Osteoblast (primary cell): Measurements from ENCODE around the gene STAT4. TPM values are rescaled to one million over a fixed set of nuclear protein-coding genes. Genes with fewer than 3 reads are reported as not detected.

Experiments used
- DNase-seq: peaks from one replicate; pipeline ENCODE4 v3.0.0; 2011; ENCODE audit warnings: low spot score, mixed read lengths; ENCODE audit not compliant: insufficient read length; ENCODE audit errors: missing footprints
- H2AFZ ChIP-seq: 2 replicates; pipeline ENCODE4 v1.6.0; 2011; ENCODE audit warnings: mild to moderate bottlenecking, low read length
- H3K27ac ChIP-seq: 2 replicates; pipeline ENCODE4 v1.5.1; 2011; ENCODE audit warnings: mild to moderate bottlenecking, low read depth, low read length, moderate library complexity
- H3K27me3 ChIP-seq: 2 replicates; pipeline ENCODE4 v1.6.0; 2012; ENCODE audit warnings: mild to moderate bottlenecking, control low read depth, inconsistent platforms, low read length, moderate library complexity; ENCODE audit not compliant: insufficient read depth
- H3K36me3 ChIP-seq: 2 replicates; pipeline ENCODE4 v1.5.1; 2011; ENCODE audit warnings: mild to moderate bottlenecking, low read length, control low read depth, moderate library complexity; ENCODE audit not compliant: insufficient read depth
- H3K4me1 ChIP-seq: 2 replicates; pipeline ENCODE4 v1.5.1; 2011; ENCODE audit warnings: mild to moderate bottlenecking, low read length, control low read depth, moderate library complexity; ENCODE audit not compliant: insufficient read depth
- H3K4me2 ChIP-seq: 2 replicates; pipeline ENCODE4 v1.6.0; 2011; ENCODE audit warnings: mild to moderate bottlenecking, low read length; ENCODE audit not compliant: insufficient read depth
- H3K4me3 ChIP-seq: fragments of 200-600 bp; sonication (generic); 3 replicates; pipeline ENCODE4 v1.5.1; 2012; ENCODE audit warnings: mild to moderate bottlenecking, low read length, inconsistent platforms; ENCODE audit not compliant: insufficient read depth
- H3K79me2 ChIP-seq: 2 replicates; pipeline ENCODE4 v1.6.0; 2012; ENCODE audit warnings: mild to moderate bottlenecking, low read length, control low read depth, inconsistent platforms; ENCODE audit not compliant: insufficient read depth
- H3K9me3 ChIP-seq: 2 replicates; pipeline ENCODE4 v1.5.1; 2011; ENCODE audit warnings: low read depth, low read length, control low read depth
- H4K20me1 ChIP-seq: 2 replicates; pipeline ENCODE4 v1.6.0; 2012; ENCODE audit warnings: mild to moderate bottlenecking, low read length, control low read depth; ENCODE audit not compliant: insufficient read depth
- total RNA-seq: library from RNA; depleted of rRNA; stranded (reverse); fragments of >200 nt; gene quantifications from 2 replicates; pipeline ENCODE4 v1.2.3, GENCODE V29; 2012
- TF ChIP-seq, protein P1 (sequence below): IDR thresholded peaks from 2 replicates; pipeline ENCODE4 v1.5.1; 2011; ENCODE audit warnings: mild to moderate bottlenecking, low read depth, low read length, moderate library complexity; ENCODE audit errors: extremely low read depth

Gene STAT4
- total RNA-seq, 1 donor = 16.6 TPM

DNA sequence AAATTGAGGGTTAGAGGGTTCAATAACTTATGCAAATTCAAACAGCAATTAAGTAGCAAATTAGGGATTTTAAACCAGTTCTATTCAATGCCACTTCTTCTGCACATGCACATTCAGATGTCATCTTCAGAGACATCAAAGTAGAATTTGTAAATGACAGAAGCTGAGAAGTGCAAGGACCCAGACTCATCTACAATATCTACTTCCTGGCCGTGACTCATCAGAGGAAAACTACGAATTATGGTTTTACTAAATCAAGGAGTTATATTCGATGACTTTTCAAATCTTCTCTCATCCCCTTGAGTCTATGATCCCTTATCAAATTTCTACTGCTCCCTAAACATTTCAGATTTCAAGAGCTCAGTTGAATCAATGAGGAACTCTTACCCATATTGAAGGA lies 20.0 kb upstream of the STAT4 start:
- peak overlapping the region; percentile 81 for H3K27ac ChIP-seq
- no peak for DNase-seq

DNA sequence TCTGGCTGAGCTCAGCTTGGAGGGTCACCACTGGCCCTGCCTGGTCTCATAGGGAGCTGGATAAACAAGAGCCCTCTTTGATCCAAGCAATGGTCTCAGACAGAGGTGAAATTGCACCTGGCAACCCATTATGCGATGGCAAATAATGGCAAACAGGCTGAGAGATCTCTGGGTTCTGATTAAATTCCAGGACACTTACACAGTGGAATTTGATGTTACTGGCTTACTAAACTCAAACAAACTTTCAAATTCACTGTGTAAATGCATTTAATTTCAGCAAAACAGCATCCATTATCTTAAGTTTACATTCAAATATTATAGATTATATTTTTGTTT lies 19.5 kb upstream of the STAT4 start:
- Histone ChIP-seq H3K27me3 (no peaks in the 10 kb centered on the region), H3K27ac (peak overlapping the region; percentile 46), H3K9me3 (no peaks in the 10 kb centered on the region), H4K20me1 (no peaks in the 10 kb centered on the region), H3K4me1 (peaks cover 79% of the 10 kb centered on the region), H3K4me2 (no peak overlapping the region), H2AFZ (no peak overlapping the region), H3K4me3 (no peak overlapping the region), H3K36me3 (no peaks in the 10 kb centered on the region), H3K79me2 (no peaks in the 10 kb centered on the region)
- TF ChIP-seq, protein P1, sequence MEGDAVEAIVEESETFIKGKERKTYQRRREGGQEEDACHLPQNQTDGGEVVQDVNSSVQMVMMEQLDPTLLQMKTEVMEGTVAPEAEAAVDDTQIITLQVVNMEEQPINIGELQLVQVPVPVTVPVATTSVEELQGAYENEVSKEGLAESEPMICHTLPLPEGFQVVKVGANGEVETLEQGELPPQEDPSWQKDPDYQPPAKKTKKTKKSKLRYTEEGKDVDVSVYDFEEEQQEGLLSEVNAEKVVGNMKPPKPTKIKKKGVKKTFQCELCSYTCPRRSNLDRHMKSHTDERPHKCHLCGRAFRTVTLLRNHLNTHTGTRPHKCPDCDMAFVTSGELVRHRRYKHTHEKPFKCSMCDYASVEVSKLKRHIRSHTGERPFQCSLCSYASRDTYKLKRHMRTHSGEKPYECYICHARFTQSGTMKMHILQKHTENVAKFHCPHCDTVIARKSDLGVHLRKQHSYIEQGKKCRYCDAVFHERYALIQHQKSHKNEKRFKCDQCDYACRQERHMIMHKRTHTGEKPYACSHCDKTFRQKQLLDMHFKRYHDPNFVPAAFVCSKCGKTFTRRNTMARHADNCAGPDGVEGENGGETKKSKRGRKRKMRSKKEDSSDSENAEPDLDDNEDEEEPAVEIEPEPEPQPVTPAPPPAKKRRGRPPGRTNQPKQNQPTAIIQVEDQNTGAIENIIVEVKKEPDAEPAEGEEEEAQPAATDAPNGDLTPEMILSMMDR = no peak
- DNase-seq = no peak

More for the DNA sequence above, 20.0 kb upstream of the STAT4 start:
- peak overlapping the region; percentile 33 for H3K4me2 ChIP-seq
- no peaks in the 10 kb centered on the region for H3K36me3 ChIP-seq
- H2AFZ ChIP-seq = no peak overlapping the region
- no peaks in the 10 kb centered on the region for H3K79me2 ChIP-seq
- no peaks in the 10 kb centered on the region for H3K27me3 ChIP-seq
- peaks cover 74% of the 10 kb centered on the region for H3K4me1 ChIP-seq
- TF ChIP-seq, protein P1 = no peak
- no peaks in the 10 kb centered on the region for H4K20me1 ChIP-seq
- no peak overlapping the region for H3K4me3 ChIP-seq
- no peaks in the 10 kb centered on the region for H3K9me3 ChIP-seq

DNA sequence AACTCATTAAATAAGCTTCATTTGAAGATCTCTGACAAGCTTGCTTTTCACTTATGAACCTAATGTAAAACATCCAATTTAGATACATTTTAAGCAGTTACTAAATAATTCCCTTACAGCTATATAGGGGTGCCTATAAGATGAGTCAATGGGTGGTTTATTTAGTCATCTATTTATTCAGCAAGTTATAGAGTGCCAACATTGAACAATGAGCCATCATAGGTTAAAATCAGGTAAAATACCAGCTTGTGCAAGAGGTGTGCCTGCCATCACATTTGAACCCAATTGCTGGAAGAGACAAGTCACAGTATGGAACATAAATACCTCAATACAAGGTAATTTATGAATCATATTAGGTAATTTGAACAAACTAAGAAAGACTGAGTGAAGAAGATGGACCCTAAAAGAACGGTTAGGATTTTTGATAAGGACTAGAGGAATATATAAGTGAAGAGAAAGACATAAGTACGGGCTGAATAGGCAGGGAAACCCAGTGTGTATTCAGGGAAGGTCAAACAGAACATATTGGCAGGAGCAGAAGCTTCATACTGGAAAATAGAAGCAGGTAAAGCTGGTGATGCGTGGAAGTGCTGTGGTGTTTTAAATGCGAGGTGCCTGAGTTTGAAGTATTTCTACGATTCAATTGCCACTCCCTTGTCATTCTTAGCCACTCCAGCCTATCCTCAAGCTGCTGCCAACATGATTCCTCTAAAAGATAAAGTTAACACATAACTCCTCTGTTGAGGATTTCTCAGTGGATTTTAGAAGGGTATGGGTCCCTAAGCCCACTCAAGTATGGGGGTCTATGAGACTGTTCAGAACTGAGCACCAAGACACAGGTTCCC lies 18.9 kb upstream of the STAT4 start:
- Histone ChIP-seq H3K36me3 (no peaks in the 10 kb centered on the region), H2AFZ (no peak overlapping the region), H3K79me2 (no peaks in the 10 kb centered on the region), H3K4me2 (no peak overlapping the region), H4K20me1 (no peaks in the 10 kb centered on the region), H3K4me1 (peaks cover 83% of the 10 kb centered on the region), H3K27me3 (no peaks in the 10 kb centered on the region), H3K27ac (peak overlapping the region; percentile 46), H3K9me3 (no peaks in the 10 kb centered on the region), H3K4me3 (no peak overlapping the region)
- no peak for DNase-seq
- TF ChIP-seq, protein P1 = no peak

DNA sequence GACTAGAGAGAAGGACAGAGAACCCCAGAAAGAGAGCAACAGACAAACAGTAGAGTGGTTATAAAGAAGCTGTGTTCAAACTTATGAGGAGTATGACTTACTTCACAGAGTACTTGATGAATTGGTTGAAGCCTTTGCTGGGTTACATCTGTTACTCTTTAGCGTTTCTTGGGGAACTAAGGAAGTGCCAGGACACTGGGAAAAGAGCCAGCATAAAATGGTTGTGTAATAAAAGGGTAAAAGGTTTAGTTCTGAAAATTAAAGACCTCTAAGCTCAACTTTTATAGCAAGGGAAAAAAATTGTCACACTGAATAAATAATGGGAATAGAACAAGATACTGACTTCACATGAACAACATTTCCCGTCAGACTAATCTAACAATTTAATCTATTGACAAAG lies 17.0 kb upstream of the STAT4 start:
- no peak for DNase-seq
- no peak overlapping the region for H3K4me3 ChIP-seq
- peaks cover 70% of the 10 kb centered on the region for H3K4me1 ChIP-seq
- no peaks in the 10 kb centered on the region for H3K27me3 ChIP-seq
- H3K27ac ChIP-seq = peak overlapping the region; percentile 41
- TF ChIP-seq, protein P1 = no peak
- H3K36me3 ChIP-seq = no peaks in the 10 kb centered on the region
- H4K20me1 ChIP-seq = no peaks in the 10 kb centered on the region
- no peak overlapping the region for H3K4me2 ChIP-seq
- no peaks in the 10 kb centered on the region for H3K79me2 ChIP-seq
- no peak overlapping the region for H2AFZ ChIP-seq
- no peaks in the 10 kb centered on the region for H3K9me3 ChIP-seq
